Colonic mucosa (tissue), 4 donors: ENCODE results near the gene BCL11B. TPM values are rescaled to one million over a fixed set of nuclear protein-coding genes. Genes with fewer than 3 reads are reported as not detected.

ENCODE experiments used
- DNase-seq: peaks from one replicate; pipeline ENCODE4 v3.0.0-alpha.2; 2020
- H3K27ac ChIP-seq: fragments of 200-600 bp; one replicate; pipeline ENCODE4 v1.8.0; 2021
- H3K27me3 ChIP-seq: fragments of 200-600 bp; one replicate; pipeline ENCODE4 v1.8.0; 2021
- H3K36me3 ChIP-seq: fragments of 200-600 bp; one replicate; pipeline ENCODE4 v1.8.0; 2021
- H3K4me1 ChIP-seq: fragments of 200-600 bp; one replicate; pipeline ENCODE4 v1.8.0; 2021; ENCODE audit warnings: mild to moderate bottlenecking
- H3K4me3 ChIP-seq: fragments of 200-600 bp; one replicate; pipeline ENCODE4 v1.8.0; 2021
- H3K9ac ChIP-seq, 2 donors: one replicate each; pipeline ENCODE4 v1.7.0; 2013; ENCODE audit warnings: control low read depth in 2 of 2, low read depth in 2 of 2, low read length in 2 of 2
- H3K9me3 ChIP-seq: fragments of 200-600 bp; one replicate; pipeline ENCODE4 v1.8.0; 2021
- intact Hi-C: fragments of 100-400 bp; cut with DNase I; formaldehyde crosslinking; loops from one replicate; pipeline ENCODE4 v1.14.1; 2022
- total RNA-seq, 2 donors: library from RNA; stranded (reverse); fragmentation: NEBNext Ultra II Directional in 1 of 2; extraction: Animal tissue kit (Norgen Biotek cat#: 25700) in 1 of 2; gene quantifications; one replicate each; pipeline ENCODE4 v1.2.1, GENCODE V29; 2021
- TF ChIP-seq, protein P1 (sequence below): fragments of 200-600 bp; IDR thresholded peaks from one replicate; pipeline ENCODE4 v1.8.0; 2022; ENCODE audit warnings: antibody characterized with exemption, mild to moderate bottlenecking
- donor health status: healthy.
- donor health status: DM: no; HTN: no; CAD: no.
- donor health status: DM: no; HTN: no; CAD: no.

BCL11B gene
- total RNA-seq, 2 donors from 2014 or later: 5.6 to 10.4 TPM

DNA sequence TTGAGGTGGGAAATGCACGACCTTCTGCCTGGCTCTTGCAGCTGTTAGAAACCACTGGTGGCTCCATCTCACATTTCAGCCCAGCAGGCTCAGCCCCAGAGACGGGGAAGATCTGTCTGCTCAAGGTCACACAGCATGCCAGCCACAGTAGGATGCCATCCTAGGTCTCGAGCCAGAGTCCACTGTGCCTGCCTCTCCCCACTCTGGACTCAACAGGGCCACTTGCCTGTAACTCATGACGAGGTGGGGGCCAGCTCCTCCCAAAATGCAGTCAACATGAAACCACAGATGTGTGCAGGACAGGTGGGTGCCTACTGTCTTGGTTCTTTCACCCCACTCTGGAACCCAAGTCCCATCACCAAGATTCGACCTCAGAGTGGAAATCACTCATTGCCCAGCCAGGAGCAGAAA, 23.2 kb downstream of the BCL11B start:
- no peak overlapping the region for H3K9ac ChIP-seq
- no peak overlapping the region for H3K4me3 ChIP-seq
- H3K9me3 ChIP-seq: no peaks in the 10 kb centered on the region
- no peak for DNase-seq
- H3K36me3 ChIP-seq: no peaks in the 10 kb centered on the region
- no peak overlapping the region for H3K27ac ChIP-seq
- peaks cover 9% of the 10 kb centered on the region for H3K27me3 ChIP-seq
- intact Hi-C loops: no loop called here
- no peaks in the 10 kb centered on the region for H3K4me1 ChIP-seq
- TF ChIP-seq, protein P1, sequence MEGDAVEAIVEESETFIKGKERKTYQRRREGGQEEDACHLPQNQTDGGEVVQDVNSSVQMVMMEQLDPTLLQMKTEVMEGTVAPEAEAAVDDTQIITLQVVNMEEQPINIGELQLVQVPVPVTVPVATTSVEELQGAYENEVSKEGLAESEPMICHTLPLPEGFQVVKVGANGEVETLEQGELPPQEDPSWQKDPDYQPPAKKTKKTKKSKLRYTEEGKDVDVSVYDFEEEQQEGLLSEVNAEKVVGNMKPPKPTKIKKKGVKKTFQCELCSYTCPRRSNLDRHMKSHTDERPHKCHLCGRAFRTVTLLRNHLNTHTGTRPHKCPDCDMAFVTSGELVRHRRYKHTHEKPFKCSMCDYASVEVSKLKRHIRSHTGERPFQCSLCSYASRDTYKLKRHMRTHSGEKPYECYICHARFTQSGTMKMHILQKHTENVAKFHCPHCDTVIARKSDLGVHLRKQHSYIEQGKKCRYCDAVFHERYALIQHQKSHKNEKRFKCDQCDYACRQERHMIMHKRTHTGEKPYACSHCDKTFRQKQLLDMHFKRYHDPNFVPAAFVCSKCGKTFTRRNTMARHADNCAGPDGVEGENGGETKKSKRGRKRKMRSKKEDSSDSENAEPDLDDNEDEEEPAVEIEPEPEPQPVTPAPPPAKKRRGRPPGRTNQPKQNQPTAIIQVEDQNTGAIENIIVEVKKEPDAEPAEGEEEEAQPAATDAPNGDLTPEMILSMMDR: no peak

- Histone ChIP-seq H3K27ac (no peak overlapping the region), H3K27me3 (peaks cover 9% of the 10 kb centered on the region)
- intact Hi-C loops: no loop called here
Observed at GRCh38 chr14:99247772-99248171, 24.2 kb downstream of the BCL11B start.

DNA sequence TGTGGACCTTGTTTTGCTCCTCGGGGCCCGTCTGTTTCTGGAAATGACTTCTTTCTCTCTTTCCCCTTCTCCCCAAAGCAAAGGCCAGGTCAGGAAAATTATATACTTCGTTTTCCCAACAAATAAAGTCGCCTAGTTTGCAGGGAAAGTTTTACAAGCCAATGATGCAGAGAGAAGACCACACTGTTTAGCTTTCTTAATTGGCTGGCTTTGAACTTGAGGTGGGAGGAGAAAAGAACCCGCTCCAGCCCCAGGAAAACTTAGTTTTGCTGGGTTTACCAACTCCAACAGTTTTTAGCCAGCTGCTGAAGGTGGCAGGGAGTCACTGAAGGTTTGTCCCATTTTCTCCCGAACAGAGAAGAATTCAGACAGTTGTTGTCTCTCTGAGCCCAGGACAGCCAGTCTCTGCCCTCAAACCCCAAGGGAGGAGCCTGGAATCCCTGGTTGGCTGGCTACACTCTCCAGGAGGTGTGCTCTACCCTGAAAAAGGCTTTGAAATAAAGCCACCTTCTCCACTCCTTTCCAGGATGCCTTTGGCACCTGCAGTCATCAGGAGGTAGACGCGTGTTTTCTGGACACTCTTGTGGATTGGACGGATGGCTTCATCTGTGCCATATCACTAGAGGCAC, 24.8 kb downstream of the BCL11B start:
- no peaks in the 10 kb centered on the region for H3K36me3 ChIP-seq
- H3K27ac ChIP-seq: no peak overlapping the region
- no peaks in the 10 kb centered on the region for H3K9me3 ChIP-seq
- H3K27me3 ChIP-seq: peaks cover 9% of the 10 kb centered on the region
- no peak for DNase-seq
- no peak overlapping the region for H3K9ac ChIP-seq
- TF ChIP-seq, protein P1: no peak
- no peaks in the 10 kb centered on the region for H3K4me1 ChIP-seq
- H3K4me3 ChIP-seq: no peak overlapping the region
- intact Hi-C loops: no loop called here

More at GRCh38 chr14:99247772-99248171, 24.2 kb downstream of the BCL11B start:
- no peak overlapping the region for H3K4me3 ChIP-seq
- DNase-seq: no peak
- H3K4me1 ChIP-seq: no peaks in the 10 kb centered on the region
- TF ChIP-seq, protein P1: no peak
- H3K9me3 ChIP-seq: no peaks in the 10 kb centered on the region
- H3K9ac ChIP-seq: no peak overlapping the region
- no peaks in the 10 kb centered on the region for H3K36me3 ChIP-seq

DNA sequence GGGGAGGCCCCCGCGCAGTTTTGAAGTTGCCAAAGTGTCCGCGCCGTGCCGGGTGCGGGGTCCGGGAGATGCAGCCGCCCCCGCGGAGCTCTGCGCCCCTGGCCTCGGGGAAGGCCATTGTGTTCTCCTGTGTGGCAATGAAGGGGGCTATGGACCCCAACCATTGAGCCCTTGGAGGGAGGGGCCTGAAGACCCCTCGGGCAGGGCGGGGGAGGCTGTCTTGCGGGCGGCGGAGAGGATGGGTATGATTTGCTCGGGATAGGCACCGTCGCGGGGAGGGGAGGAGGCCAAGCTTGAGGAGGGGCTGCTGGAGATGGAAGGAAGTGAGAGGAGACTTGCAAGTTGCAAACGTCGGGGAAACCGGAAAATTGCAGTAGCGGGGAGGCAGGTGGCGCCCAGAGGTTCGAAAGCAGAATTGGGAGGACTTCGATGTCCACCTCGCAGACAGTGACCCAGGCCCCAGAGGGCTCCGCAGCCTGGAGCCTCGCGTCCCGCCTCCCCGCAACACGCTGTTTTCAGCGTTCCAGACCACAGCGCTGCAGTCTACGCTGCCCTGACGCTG, 25.4 kb downstream of the BCL11B start:
- H3K9me3 ChIP-seq: no peaks in the 10 kb centered on the region
- TF ChIP-seq, protein P1: no peak
- H3K27me3 ChIP-seq: peaks cover 9% of the 10 kb centered on the region
- H3K4me1 ChIP-seq: no peaks in the 10 kb centered on the region
- intact Hi-C loops: no loop called here
- peak overlapping the region; percentile 17 for H3K4me3 ChIP-seq
- peak overlapping the region; percentile 22 for H3K27ac ChIP-seq
- no peaks in the 10 kb centered on the region for H3K36me3 ChIP-seq
- H3K9ac ChIP-seq: no peak overlapping the region
- DNase-seq: no peak

GRCh38 chr14:99245564-99246511, 26.2 kb downstream of the BCL11B start:
- Histone ChIP-seq H3K27ac (peak overlapping the region; percentile 22), H3K9ac (no peak overlapping the region), H3K4me1 (no peaks in the 10 kb centered on the region), H3K4me3 (peak overlapping the region; percentile 17), H3K36me3 (no peaks in the 10 kb centered on the region), H3K27me3 (peaks cover 9% of the 10 kb centered on the region), H3K9me3 (no peaks in the 10 kb centered on the region)
- intact Hi-C loops: no loop called here
- no peak for DNase-seq
- TF ChIP-seq, protein P1: no peak
